Liver (tissue), 9 donors: ENCODE results near the gene TRIM17. TPM values are rescaled to one million over a fixed set of nuclear protein-coding genes. Genes with fewer than 3 reads are reported as not detected.

Experiments used
- DNase-seq: peaks from one replicate; pipeline ENCODE4 v3.0.0-alpha.2; 2017; ENCODE audit warnings: low spot score
- H3K27ac ChIP-seq, 2 donors: one replicate each; pipeline ENCODE4 v1.7.0; 2013; ENCODE audit warnings: inconsistent platforms in 2 of 2, low read length in 2 of 2, control low read depth in 1 of 2, low read depth in 1 of 2, mild to moderate bottlenecking in 1 of 2
- H3K27me3 ChIP-seq, 4 donors: one replicate each; pipeline versions ENCODE4 v1.6.1 to v1.7.0; 2013; ENCODE audit warnings: low read length in 3 of 4, inconsistent platforms in 1 of 4, mild to moderate bottlenecking in 1 of 4, moderate library complexity in 1 of 4; ENCODE audit not compliant: control insufficient read depth in 4 of 4, insufficient read depth in 4 of 4
- H3K36me3 ChIP-seq, 4 donors: one replicate each; pipeline versions ENCODE4 v1.6.1 to v1.7.0; 2013; ENCODE audit warnings: low read length in 3 of 4, mild to moderate bottlenecking in 3 of 4, low read depth in 1 of 4, moderate library complexity in 1 of 4; ENCODE audit not compliant: control insufficient read depth in 4 of 4, insufficient read depth in 3 of 4
- H3K4me1 ChIP-seq, 4 donors: one replicate each; pipeline versions ENCODE4 v1.6.1 to v1.7.0; 2013; ENCODE audit warnings: low read length in 3 of 4, mild to moderate bottlenecking in 3 of 4, moderate library complexity in 1 of 4; ENCODE audit not compliant: control insufficient read depth in 4 of 4, insufficient read depth in 4 of 4
- H3K4me3 ChIP-seq, 3 donors: one replicate each; pipeline versions ENCODE4 v1.6.1 to v1.7.0; 2013; ENCODE audit warnings: low read length in 3 of 3, control low read depth in 1 of 3, low read depth in 1 of 3, mild to moderate bottlenecking in 1 of 3
- H3K9ac ChIP-seq, 2 donors: one replicate each; pipeline ENCODE4 v1.7.0; 2013; ENCODE audit warnings: low read length in 2 of 2, mild to moderate bottlenecking in 2 of 2, moderate library complexity in 2 of 2, control low read depth in 1 of 2, low read depth in 1 of 2
- H3K9me3 ChIP-seq, 4 donors: one replicate each; pipeline versions ENCODE4 v1.6.1 to v1.7.0; 2013; ENCODE audit warnings: low read length in 3 of 4; ENCODE audit not compliant: control insufficient read depth in 4 of 4
- EGR1 ChIP-seq, 2 donors: IDR thresholded peaks; 2 replicates each; pipeline ENCODE4 v1.6.1; 2016 to 2018; ENCODE audit warnings: antibody characterized with exemption in 2 of 2, low read depth in 2 of 2
- FOXA1 ChIP-seq: IDR thresholded peaks from 2 replicates; pipeline ENCODE4 v1.6.1; 2016; ENCODE audit warnings: antibody characterized with exemption
- FOXA2 ChIP-seq: IDR thresholded peaks from 2 replicates; pipeline ENCODE4 v1.6.1; 2016; ENCODE audit warnings: antibody characterized with exemption
- GABPA ChIP-seq, 2 donors: IDR thresholded peaks in 1 of 2; conservative IDR thresholded peaks in 1 of 2; 2 replicates each; pipeline ENCODE4 v1.6.1; 2016; ENCODE audit warnings: antibody characterized with exemption in 2 of 2, mild to moderate bottlenecking in 1 of 2, moderate library complexity in 1 of 2
- HNF4A ChIP-seq, 2 donors: conservative IDR thresholded peaks; 2 replicates each; pipeline ENCODE4 v1.6.1; 2016; ENCODE audit warnings: antibody characterized with exemption in 2 of 2, mild to moderate bottlenecking in 2 of 2
- HNF4G ChIP-seq: IDR thresholded peaks from 2 replicates; pipeline ENCODE4 v1.6.1; 2016; ENCODE audit warnings: antibody characterized with exemption
- JUND ChIP-seq, 2 donors: IDR thresholded peaks; 2 replicates each; pipeline ENCODE4 v1.6.1; 2016; ENCODE audit warnings: antibody characterized with exemption in 2 of 2
- NR2F2 ChIP-seq: IDR thresholded peaks from 2 replicates; pipeline ENCODE4 v1.6.1; 2016; ENCODE audit warnings: antibody characterized with exemption
- RAD21 ChIP-seq, 2 donors: IDR thresholded peaks; 2 replicates each; pipeline ENCODE4 v1.6.1; 2016; ENCODE audit warnings: antibody characterized with exemption in 2 of 2, mild to moderate bottlenecking in 2 of 2
- RXRA ChIP-seq, 2 donors: IDR thresholded peaks; 2 replicates each; pipeline ENCODE4 v1.6.1; 2017 to 2018; ENCODE audit warnings: antibody characterized with exemption in 2 of 2, mild to moderate bottlenecking in 1 of 2
- SP1 ChIP-seq: IDR thresholded peaks from 2 replicates; pipeline ENCODE4 v1.6.1; 2018; ENCODE audit warnings: antibody characterized with exemption, mild to moderate bottlenecking
- TAF1 ChIP-seq: conservative IDR thresholded peaks from 2 replicates; pipeline ENCODE4 v1.6.1; 2016; ENCODE audit warnings: antibody characterized with exemption, mild to moderate bottlenecking
- YY1 ChIP-seq: IDR thresholded peaks from 2 replicates; pipeline ENCODE4 v1.6.1; 2016; ENCODE audit warnings: antibody characterized with exemption, mild to moderate bottlenecking
- WGBS: extraction: QIAGEN DNeasy Blood & Tissue Kit; methylation state at CpG from one replicate; pipeline ENCODE4 v1.1.7; 2013; 5-methylcytosine and 5-hydroxymethylcytosine counted together
- polyA plus RNA-seq, 2 donors: library from polyadenylated mRNA; stranded (reverse) in 1 of 2; unstranded in 1 of 2; fragments of 200-250 nt in 1 of 2; fragments of >200 nt in 1 of 2; fragmentation: Nextera tagmentation in 1 of 2; extraction: Ambion mirVana in 1 of 2; gene quantifications; one replicate each; pipeline versions ENCODE4 v1.2.1 to v1.2.3, GENCODE V29; 2013 to 2015
- total RNA-seq, 2 donors: library from RNA; depleted of rRNA; stranded (reverse); fragments of >200 nt; gene quantifications; one replicate each; pipeline ENCODE4 v1.2.3, GENCODE V29; 2014
- TF ChIP-seq, protein P1 (sequence below): fragments of 150-350 bp; IDR thresholded peaks from 2 replicates; pipeline ENCODE4 v1.5.1; 2017; ENCODE audit warnings: improper control_type of control experiment, low read depth, low read length; ENCODE audit not compliant: missing input control
- TF ChIP-seq, protein P2 (sequence below): IDR thresholded peaks from 2 replicates; pipeline ENCODE4 v1.6.1; 2016; ENCODE audit warnings: antibody characterized with exemption, mild to moderate bottlenecking
- TF ChIP-seq, protein P3 (sequence below): IDR thresholded peaks from 2 replicates; pipeline ENCODE4 v1.6.1; 2016; ENCODE audit warnings: antibody characterized with exemption
- TF ChIP-seq, protein P4 (sequence below): IDR thresholded peaks from 2 replicates; pipeline ENCODE4 v1.6.1; 2016; ENCODE audit warnings: antibody characterized with exemption
- TF ChIP-seq, protein P5 (sequence below): IDR thresholded peaks from 2 replicates; pipeline ENCODE4 v1.6.1; 2016; ENCODE audit warnings: antibody characterized with exemption
- donor health status: healthy.
- donor health status: healthy.
- donor health status: healthy.
- donor health status: healthy.
- donor health status: healthy.

TRIM17 gene
- total and polyA plus RNA-seq, 4 donors = 0.08 to 0.49 TPM; not detected in 2

DNA sequence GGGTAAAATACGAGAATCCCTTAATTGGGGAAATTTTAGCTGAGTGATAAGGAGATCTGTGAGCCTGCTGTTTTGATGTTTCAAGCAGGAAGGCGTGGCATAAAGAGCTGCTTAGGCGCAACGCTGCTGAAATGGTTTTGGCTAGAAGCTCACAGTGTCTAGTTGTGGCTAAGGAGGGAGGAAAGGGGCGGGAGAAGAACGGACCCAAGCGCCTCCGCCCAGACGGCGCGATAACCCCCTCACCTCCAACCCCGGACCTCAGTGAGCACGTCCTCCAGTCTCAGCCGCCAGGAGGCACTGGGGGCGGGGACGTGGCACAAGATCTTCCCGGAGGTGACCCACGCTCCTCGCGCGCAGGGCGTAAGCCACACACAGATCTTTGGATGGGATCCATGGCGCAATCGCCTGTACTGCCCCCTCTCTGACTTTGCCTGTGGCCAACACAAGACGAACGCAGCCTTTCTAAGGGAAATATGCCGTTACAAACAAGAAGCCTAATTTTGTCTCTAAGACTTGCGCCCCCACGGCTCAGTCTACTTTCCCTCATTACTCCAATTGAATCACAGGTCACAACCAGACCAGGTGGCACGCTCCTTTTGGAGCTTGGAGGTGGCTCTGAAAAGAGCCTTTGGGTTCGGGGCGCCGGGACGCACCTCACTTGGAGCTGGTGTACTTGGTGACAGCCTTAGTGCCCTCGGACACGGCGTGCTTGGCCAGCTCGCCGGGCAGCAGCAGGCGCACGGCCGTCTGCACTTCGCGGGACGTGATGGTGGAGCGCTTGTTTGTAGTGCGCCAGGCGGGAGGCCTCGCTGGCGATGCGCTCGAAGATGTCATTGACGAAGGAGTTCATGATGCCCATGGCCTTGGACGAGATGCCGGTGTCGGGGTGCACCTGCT lies 47.1 kb upstream of the TRIM17 start:
- 5% methylated on average over 53 of the region's 56 CpGs for WGBS
- no peaks in the 10 kb centered on the region for H3K36me3 ChIP-seq
- TF ChIP-seq RAD21 (IDR thresholded peaks at IDR 0.05) (no peak), RXRA (IDR thresholded peaks at IDR 0.05) (no peak), FOXA2 (no peak), FOXA1 (no peak), YY1 (no peak), JUND (IDR thresholded peaks at IDR 0.05) (no peak), GABPA (IDR thresholded peaks at IDR 0.05 in 1 of 2, conservative IDR thresholded peaks at IDR 0.05 in 1 of 2) (no peak), NR2F2 (no peak), TAF1 (no peak), SP1 (no peak), EGR1 (IDR thresholded peaks at IDR 0.05; ENCODE audit: low read depth in 2 of 2) (no peak), HNF4A (conservative IDR thresholded peaks at IDR 0.05) (no peak), HNF4G (no peak)
- TF ChIP-seq, protein P1, sequence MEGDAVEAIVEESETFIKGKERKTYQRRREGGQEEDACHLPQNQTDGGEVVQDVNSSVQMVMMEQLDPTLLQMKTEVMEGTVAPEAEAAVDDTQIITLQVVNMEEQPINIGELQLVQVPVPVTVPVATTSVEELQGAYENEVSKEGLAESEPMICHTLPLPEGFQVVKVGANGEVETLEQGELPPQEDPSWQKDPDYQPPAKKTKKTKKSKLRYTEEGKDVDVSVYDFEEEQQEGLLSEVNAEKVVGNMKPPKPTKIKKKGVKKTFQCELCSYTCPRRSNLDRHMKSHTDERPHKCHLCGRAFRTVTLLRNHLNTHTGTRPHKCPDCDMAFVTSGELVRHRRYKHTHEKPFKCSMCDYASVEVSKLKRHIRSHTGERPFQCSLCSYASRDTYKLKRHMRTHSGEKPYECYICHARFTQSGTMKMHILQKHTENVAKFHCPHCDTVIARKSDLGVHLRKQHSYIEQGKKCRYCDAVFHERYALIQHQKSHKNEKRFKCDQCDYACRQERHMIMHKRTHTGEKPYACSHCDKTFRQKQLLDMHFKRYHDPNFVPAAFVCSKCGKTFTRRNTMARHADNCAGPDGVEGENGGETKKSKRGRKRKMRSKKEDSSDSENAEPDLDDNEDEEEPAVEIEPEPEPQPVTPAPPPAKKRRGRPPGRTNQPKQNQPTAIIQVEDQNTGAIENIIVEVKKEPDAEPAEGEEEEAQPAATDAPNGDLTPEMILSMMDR = no peak
- TF ChIP-seq, protein P2, sequence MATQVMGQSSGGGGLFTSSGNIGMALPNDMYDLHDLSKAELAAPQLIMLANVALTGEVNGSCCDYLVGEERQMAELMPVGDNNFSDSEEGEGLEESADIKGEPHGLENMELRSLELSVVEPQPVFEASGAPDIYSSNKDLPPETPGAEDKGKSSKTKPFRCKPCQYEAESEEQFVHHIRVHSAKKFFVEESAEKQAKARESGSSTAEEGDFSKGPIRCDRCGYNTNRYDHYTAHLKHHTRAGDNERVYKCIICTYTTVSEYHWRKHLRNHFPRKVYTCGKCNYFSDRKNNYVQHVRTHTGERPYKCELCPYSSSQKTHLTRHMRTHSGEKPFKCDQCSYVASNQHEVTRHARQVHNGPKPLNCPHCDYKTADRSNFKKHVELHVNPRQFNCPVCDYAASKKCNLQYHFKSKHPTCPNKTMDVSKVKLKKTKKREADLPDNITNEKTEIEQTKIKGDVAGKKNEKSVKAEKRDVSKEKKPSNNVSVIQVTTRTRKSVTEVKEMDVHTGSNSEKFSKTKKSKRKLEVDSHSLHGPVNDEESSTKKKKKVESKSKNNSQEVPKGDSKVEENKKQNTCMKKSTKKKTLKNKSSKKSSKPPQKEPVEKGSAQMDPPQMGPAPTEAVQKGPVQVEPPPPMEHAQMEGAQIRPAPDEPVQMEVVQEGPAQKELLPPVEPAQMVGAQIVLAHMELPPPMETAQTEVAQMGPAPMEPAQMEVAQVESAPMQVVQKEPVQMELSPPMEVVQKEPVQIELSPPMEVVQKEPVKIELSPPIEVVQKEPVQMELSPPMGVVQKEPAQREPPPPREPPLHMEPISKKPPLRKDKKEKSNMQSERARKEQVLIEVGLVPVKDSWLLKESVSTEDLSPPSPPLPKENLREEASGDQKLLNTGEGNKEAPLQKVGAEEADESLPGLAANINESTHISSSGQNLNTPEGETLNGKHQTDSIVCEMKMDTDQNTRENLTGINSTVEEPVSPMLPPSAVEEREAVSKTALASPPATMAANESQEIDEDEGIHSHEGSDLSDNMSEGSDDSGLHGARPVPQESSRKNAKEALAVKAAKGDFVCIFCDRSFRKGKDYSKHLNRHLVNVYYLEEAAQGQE = no peak
- TF ChIP-seq, protein P3, sequence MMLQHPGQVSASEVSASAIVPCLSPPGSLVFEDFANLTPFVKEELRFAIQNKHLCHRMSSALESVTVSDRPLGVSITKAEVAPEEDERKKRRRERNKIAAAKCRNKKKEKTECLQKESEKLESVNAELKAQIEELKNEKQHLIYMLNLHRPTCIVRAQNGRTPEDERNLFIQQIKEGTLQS = no peak
- TF ChIP-seq, protein P4, sequence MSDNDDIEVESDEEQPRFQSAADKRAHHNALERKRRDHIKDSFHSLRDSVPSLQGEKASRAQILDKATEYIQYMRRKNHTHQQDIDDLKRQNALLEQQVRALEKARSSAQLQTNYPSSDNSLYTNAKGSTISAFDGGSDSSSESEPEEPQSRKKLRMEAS = no peak
- TF ChIP-seq, protein P5, sequence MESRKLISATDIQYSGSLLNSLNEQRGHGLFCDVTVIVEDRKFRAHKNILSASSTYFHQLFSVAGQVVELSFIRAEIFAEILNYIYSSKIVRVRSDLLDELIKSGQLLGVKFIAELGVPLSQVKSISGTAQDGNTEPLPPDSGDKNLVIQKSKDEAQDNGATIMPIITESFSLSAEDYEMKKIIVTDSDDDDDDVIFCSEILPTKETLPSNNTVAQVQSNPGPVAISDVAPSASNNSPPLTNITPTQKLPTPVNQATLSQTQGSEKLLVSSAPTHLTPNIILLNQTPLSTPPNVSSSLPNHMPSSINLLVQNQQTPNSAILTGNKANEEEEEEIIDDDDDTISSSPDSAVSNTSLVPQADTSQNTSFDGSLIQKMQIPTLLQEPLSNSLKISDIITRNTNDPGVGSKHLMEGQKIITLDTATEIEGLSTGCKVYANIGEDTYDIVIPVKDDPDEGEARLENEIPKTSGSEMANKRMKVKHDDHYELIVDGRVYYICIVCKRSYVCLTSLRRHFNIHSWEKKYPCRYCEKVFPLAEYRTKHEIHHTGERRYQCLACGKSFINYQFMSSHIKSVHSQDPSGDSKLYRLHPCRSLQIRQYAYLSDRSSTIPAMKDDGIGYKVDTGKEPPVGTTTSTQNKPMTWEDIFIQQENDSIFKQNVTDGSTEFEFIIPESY = no peak
- H3K4me1 ChIP-seq = peaks cover 0 to 10% (median 3%) of the 10 kb centered on the region in 4 donors
- DNase-seq = peak; percentile 62
- no peaks in the 10 kb centered on the region for H3K9me3 ChIP-seq
- H3K27me3 ChIP-seq = peaks cover 3 to 18% (median 12%) of the 10 kb centered on the region in 4 donors
- no peak overlapping the region for H3K9ac ChIP-seq
- H3K27ac ChIP-seq = no peak overlapping the region
- H3K4me3 ChIP-seq = no peak overlapping the region
